ENCODE data around the gene SYNJ2. TPM values are rescaled to one million over a fixed set of nuclear protein-coding genes. Genes with fewer than 3 reads are reported as not detected.

SYNJ2 gene
- total and polyA plus RNA-seq, 2 donors (not counting 3 experiments of a cell fraction or from before 2014, with no cell fraction given), result 35.1 to 78.2 TPM

DNA sequence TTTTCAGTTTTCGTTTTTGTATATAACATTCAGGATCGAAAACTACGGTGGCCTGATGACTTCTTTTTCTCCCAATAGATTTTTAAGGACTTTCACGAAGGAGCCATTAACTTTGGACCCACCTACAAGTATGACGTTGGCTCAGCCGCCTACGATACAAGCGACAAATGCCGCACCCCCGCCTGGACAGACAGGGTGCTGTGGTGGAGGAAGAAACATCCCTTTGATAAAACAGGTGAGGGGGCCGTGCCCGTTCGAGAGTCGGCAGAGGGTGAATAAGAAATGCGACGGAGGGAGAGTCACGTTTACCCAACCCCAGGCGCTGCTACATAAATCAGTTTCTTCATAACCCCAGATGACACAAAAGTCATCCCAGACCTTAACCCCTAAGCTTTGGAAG, 94.9 kb downstream of the SYNJ2 start:
- Histone ChIP-seq H4K20me1 (replicated peaks; ENCODE audit: control insufficient read depth, extremely low read depth, insufficient read depth, low read length) (no peaks in the 10 kb centered on the region), H3K9me1 (replicated peaks; ENCODE audit: control insufficient read depth, extremely low read depth, insufficient read depth, low read length) (no peaks in the 10 kb centered on the region), H3K79me2 (ENCODE audit: control insufficient read depth, insufficient read depth, low read length) (no peaks in the 10 kb centered on the region), H3K27me3 (ENCODE audit: control insufficient read depth in 2 of 2, insufficient read depth in 2 of 2, low read length in 2 of 2) (no peaks in the 10 kb centered on the region), H3K4me1 (ENCODE audit: control insufficient read depth, extremely low read depth, insufficient read depth, low read length) (peaks cover 6% of the 10 kb centered on the region), H3K27ac (ENCODE audit: insufficient read depth, low read depth, low read length) (no peak overlapping the region), H3K9me3 (replicated peaks; ENCODE audit: control insufficient read depth, insufficient read depth, low read length) (no peaks in the 10 kb centered on the region), H3K36me3 (ENCODE audit: control insufficient read depth in 2 of 2, extremely low read depth in 1 of 2, insufficient read depth in 2 of 2, low read length in 2 of 2) (peaks cover 32 to 33% of the 10 kb centered on the region in 2 experiments), H3K9ac (replicated peaks; ENCODE audit: extremely low read depth, insufficient read depth, low read length) (no peak overlapping the region), H3K4me3 (replicated peaks in 1 of 3; ENCODE audit: insufficient read depth in 1 of 3, low read depth in 1 of 3, low read length in 3 of 3) (no peak overlapping the region), H2AFZ (ENCODE audit: low read depth, low read length) (no peak overlapping the region), H3K4me2 (ENCODE audit: insufficient read depth, low read length) (no peak overlapping the region)
- ChIA-PET CTCF (no interaction called here), POLR2A (no interaction called here)
- TF ChIP-seq MAX (IDR thresholded peaks at IDR 0.05; ENCODE audit: insufficient read depth, insufficient read length), result no peak
- TF ChIP-seq JUN (IDR thresholded peaks at IDR 0.05; ENCODE audit: borderline replicate concordance, insufficient read depth, insufficient read length, low read depth), result no peak
- no peak for TF ChIP-seq POLR2A (IDR thresholded peaks at IDR 0.05; ENCODE audit: low read depth, low read length)
- TF ChIP-seq MYC (IDR thresholded peaks at IDR 0.05; ENCODE audit: low read depth, low read length), result no peak
- TF ChIP-seq GATA2 (IDR thresholded peaks at IDR 0.05; ENCODE audit: insufficient read depth, insufficient read length, low read depth, low read length), result no peak
- no peak for TF ChIP-seq FOS (IDR thresholded peaks at IDR 0.05; ENCODE audit: borderline replicate concordance, insufficient read depth, low read length)
- TF ChIP-seq, protein P1, sequence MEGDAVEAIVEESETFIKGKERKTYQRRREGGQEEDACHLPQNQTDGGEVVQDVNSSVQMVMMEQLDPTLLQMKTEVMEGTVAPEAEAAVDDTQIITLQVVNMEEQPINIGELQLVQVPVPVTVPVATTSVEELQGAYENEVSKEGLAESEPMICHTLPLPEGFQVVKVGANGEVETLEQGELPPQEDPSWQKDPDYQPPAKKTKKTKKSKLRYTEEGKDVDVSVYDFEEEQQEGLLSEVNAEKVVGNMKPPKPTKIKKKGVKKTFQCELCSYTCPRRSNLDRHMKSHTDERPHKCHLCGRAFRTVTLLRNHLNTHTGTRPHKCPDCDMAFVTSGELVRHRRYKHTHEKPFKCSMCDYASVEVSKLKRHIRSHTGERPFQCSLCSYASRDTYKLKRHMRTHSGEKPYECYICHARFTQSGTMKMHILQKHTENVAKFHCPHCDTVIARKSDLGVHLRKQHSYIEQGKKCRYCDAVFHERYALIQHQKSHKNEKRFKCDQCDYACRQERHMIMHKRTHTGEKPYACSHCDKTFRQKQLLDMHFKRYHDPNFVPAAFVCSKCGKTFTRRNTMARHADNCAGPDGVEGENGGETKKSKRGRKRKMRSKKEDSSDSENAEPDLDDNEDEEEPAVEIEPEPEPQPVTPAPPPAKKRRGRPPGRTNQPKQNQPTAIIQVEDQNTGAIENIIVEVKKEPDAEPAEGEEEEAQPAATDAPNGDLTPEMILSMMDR (IDR thresholded peaks at IDR 0.05; ENCODE audit: extremely low read depth in 1 of 2, insufficient read depth in 1 of 2, low read depth in 1 of 2, low read length in 2 of 2), result no peak
- intact Hi-C loops (cut with micrococcal nuclease) (no loop called here), dilution Hi-C loops (cut with MboI; ENCODE audit: extremely low pct_ligation_motif_present, low sequenced_read_pairs) (no loop called here)
- no peak for FAIRE-seq
- BruUV-seq (replicated peaks), result no TSS peak
- no peak for DNase-seq (ENCODE audit: low read depth, low spot score)
